HG03025 (cell line): ENCODE results near the gene DCAF4.
"Not testable (repeated sequence)": the region's sequence is repeated elsewhere in the genome, so short reads cannot be mapped to it uniquely, and the experiment has no call there.

Experiments
- ATAC-seq: cut with Tn5 transposase; IDR thresholded peaks from one replicate; pipeline ENCODE4 v1.9.1; 2021; ENCODE audit warnings: mild to moderate bottlenecking, moderate library complexity; ENCODE audit not compliant: unreplicated experiment, low FRiP score

Gene DCAF4

GRCh38 chr14:72928872-72929271 is 2.6 kb downstream of the DCAF4 start:
- no peak for ATAC-seq

GRCh38 chr14:72929316-72930080 is 3.2 kb downstream of the DCAF4 start:
- ATAC-seq = no peak

- ATAC-seq = no peak
These were observed 6.6 kb downstream of the DCAF4 start for GRCh38 chr14:72932893-72933292.

GRCh38 chr14:72939630-72940029 is 13.4 kb downstream of the DCAF4 start:
- ATAC-seq = no peak

GRCh38 chr14:72941286-72941985 is 15.2 kb downstream of the DCAF4 start:
- ATAC-seq = no peak

GRCh38 chr14:72942934-72943333 is 16.7 kb downstream of the DCAF4 start:
- ATAC-seq = no peak

- no peak for ATAC-seq
These were observed 17.7 kb downstream of the DCAF4 start for GRCh38 chr14:72943876-72944430.

- ATAC-seq = no peak
These were observed 19.2 kb downstream of the DCAF4 start for GRCh38 chr14:72945356-72946027.

- ATAC-seq = no peak
These were observed 20.2 kb downstream of the DCAF4 start for GRCh38 chr14:72946491-72946890.

- no peak for ATAC-seq
These were observed 21.3 kb downstream of the DCAF4 start for GRCh38 chr14:72947366-72948160.

- ATAC-seq = no peak
These were observed 22.3 kb downstream of the DCAF4 start for GRCh38 chr14:72948481-72949138.

- ATAC-seq = no peak
These were observed 25.9 kb downstream of the DCAF4 start for GRCh38 chr14:72952171-72952570.

- not testable (repeated sequence) for ATAC-seq
These were observed 30.5 kb downstream of the DCAF4 start for GRCh38 chr14:72956741-72957140.

- no peak for ATAC-seq
These were observed 30.9 kb downstream of the DCAF4 start for GRCh38 chr14:72957213-72957612.

- ATAC-seq = no peak
These were observed 32.3 kb downstream of the DCAF4 start for GRCh38 chr14:72958548-72958947.

GRCh38 chr14:72961016-72961415 is 34.8 kb downstream of the DCAF4 start:
- ATAC-seq = not testable (repeated sequence)

- no peak for ATAC-seq
These were observed 35.5 kb downstream of the DCAF4 start for GRCh38 chr14:72961579-72962335.

- ATAC-seq = not testable (repeated sequence)
These were observed 36.1 kb downstream of the DCAF4 start for GRCh38 chr14:72962336-72962754.

GRCh38 chr14:72962829-72963312 is 36.6 kb downstream of the DCAF4 start:
- no peak for ATAC-seq
